ENCODE measurements around the gene MLYCD. TPM values are rescaled to one million over a fixed set of nuclear protein-coding genes. Genes with fewer than 3 reads are reported as not detected.

MLYCD gene
- total and polyA plus RNA-seq, 8 donors, result 4.3 to 11.2 (median 8.9) TPM

- 84 to 88% methylated on average over 10 of the region's 10 CpGs for WGBS, 2 donors
- no peaks in the 10 kb centered on the region for H3K9me3 ChIP-seq
- DNase-seq (no peak), ATAC-seq (no peak), FAIRE-seq (no peak)
- TF ChIP-seq CTCF (IDR thresholded peaks at IDR 0.05), result no peak
- peaks cover 0 to 8% (median 0%) of the 10 kb centered on the region in 3 donors for H3K4me1 ChIP-seq
- no peaks in the 10 kb centered on the region for H3K36me3 ChIP-seq
- no peak overlapping the region for H3K4me3 ChIP-seq
- H3K27ac ChIP-seq, result no peak overlapping the region
- H3K27me3 ChIP-seq, result no peaks in the 10 kb centered on the region
- intact Hi-C loops (cut with DNase I), result no loop called here
Measured at GRCh38 chr16:83943516-83944050, 44.7 kb downstream of the MLYCD start.

- Histone ChIP-seq H3K9me3 (no peaks in the 10 kb centered on the region), H3K36me3 (no peaks in the 10 kb centered on the region), H3K27ac (no peak overlapping the region), H3K4me1 (peaks cover 0 to 8% (median 0%) of the 10 kb centered on the region in 3 donors), H3K27me3 (no peaks in the 10 kb centered on the region), H3K4me3 (no peak overlapping the region)
- FAIRE-seq (no peak), DNase-seq (peak in 1 of 6 donors; percentile 20), ATAC-seq (no peak)
- intact Hi-C loops (cut with DNase I), result no loop called here
- 89 to 90% methylated on average over 10 of the region's 10 CpGs for WGBS, 2 donors
- TF ChIP-seq CTCF (IDR thresholded peaks at IDR 0.05), result no peak
Measured at GRCh38 chr16:83945587-83945986, 46.7 kb downstream of the MLYCD start.

GRCh38 chr16:83946154-83946780 lies 47.4 kb downstream of the MLYCD start:
- DNase-seq (peak in 1 of 6 donors; percentile 36), ATAC-seq (no peak), FAIRE-seq (no peak)
- intact Hi-C loops (cut with DNase I), result no loop called here
- Histone ChIP-seq H3K9me3 (no peaks in the 10 kb centered on the region), H3K4me3 (no peak overlapping the region), H3K27me3 (no peaks in the 10 kb centered on the region), H3K4me1 (peaks cover 0 to 8% (median 0%) of the 10 kb centered on the region in 3 donors), H3K36me3 (no peaks in the 10 kb centered on the region), H3K27ac (no peak overlapping the region)
- WGBS, 2 donors, result 86 to 87% methylated on average over 24 of the region's 24 CpGs
- TF ChIP-seq CTCF (IDR thresholded peaks at IDR 0.05), result no peak

- intact Hi-C loops (cut with DNase I), result no loop called here
- peaks cover 0 to 8% (median 0%) of the 10 kb centered on the region in 3 donors for H3K4me1 ChIP-seq
- H3K27ac ChIP-seq, result no peak overlapping the region
- FAIRE-seq (no peak), ATAC-seq (no peak), DNase-seq (no peak)
- H3K36me3 ChIP-seq, result no peaks in the 10 kb centered on the region
- H3K4me3 ChIP-seq, result no peak overlapping the region
- no peak for TF ChIP-seq CTCF (IDR thresholded peaks at IDR 0.05)
- WGBS, 2 donors, result 50 to 64% methylated on average over 21 of the region's 21 CpGs
- H3K9me3 ChIP-seq, result no peaks in the 10 kb centered on the region
- H3K27me3 ChIP-seq, result no peaks in the 10 kb centered on the region
Measured at GRCh38 chr16:83946781-83947566, 48.1 kb downstream of the MLYCD start.
